ENCODE results near the gene ETV1. TPM values are rescaled to one million over a fixed set of nuclear protein-coding genes. Genes with fewer than 3 reads are reported as not detected.

The ETV1 gene
- total and polyA plus RNA-seq, 9 of the 15 experiments (the other 6 are each of a cell fraction or from before 2014, with no cell fraction given), result 7.2 to 27.4 (median 14.0) TPM

- no peaks in the 10 kb centered on the region for H4K20me1 ChIP-seq (replicated peaks; ENCODE audit: control insufficient read depth, insufficient read depth, low read length)
- H3K9me1 ChIP-seq (ENCODE audit: control insufficient read depth, insufficient read depth, low read length), result no peaks in the 10 kb centered on the region
- no peak for FAIRE-seq
- no peak for TF ChIP-seq PREB (CRISPR knock-in tag; IDR thresholded peaks at IDR 0.05)
- no peak for TF ChIP-seq ZFP91 (CRISPR knock-in tag; IDR thresholded peaks at IDR 0.05)
- TF ChIP-seq ZNF24 (IDR thresholded peaks at IDR 0.05), result peak; percentile 51; the same call in 1 of the 2 replicates
- no peak for DNase-seq (ENCODE audit: extremely low read depth in 1 of 4, low spot score in 3 of 4)
- no peak overlapping the region for H3K4me3 ChIP-seq
- H3K27ac ChIP-seq (ENCODE audit: extremely low read depth, low read depth, low read length), result no peak overlapping the region
- POLR2A ChIA-PET, result no interaction called here
- H3K4me2 ChIP-seq (ENCODE audit: insufficient read depth, low read length), result no peak overlapping the region
- H3K9ac ChIP-seq (ENCODE audit: insufficient read depth in 1 of 2, low read depth in 2 of 2, low read length in 2 of 2), result no peak overlapping the region
- CTCF ChIA-PET (ENCODE audit: low intra/inter-chr PET ratio), result no interaction called here
- ATAC-seq, result no peak
- H2AFZ ChIP-seq (ENCODE audit: low read depth, low read length), result no peak overlapping the region
- H3K4me1 ChIP-seq (replicated peaks in 1 of 2; ENCODE audit: control insufficient read depth in 2 of 2, insufficient read depth in 2 of 2, low read length in 2 of 2), result no peaks in the 10 kb centered on the region; a peak in 2 of 5 replicates
- no peaks in the 10 kb centered on the region for H3K79me2 ChIP-seq (ENCODE audit: control insufficient read depth, insufficient read depth, low read length)
- in situ Hi-C loops (cut with MboI), result no loop called here
- no TSS peak for BruUV-seq (replicated peaks)
- no peaks in the 10 kb centered on the region for H3K36me3 ChIP-seq (ENCODE audit: control insufficient read depth, insufficient read depth, low read length)
- intact Hi-C loops (cut with micrococcal nuclease), result no loop called here
- H3K9me3 ChIP-seq (replicated peaks; ENCODE audit: control insufficient read depth, insufficient read depth, low read depth, low read length), result no peaks in the 10 kb centered on the region
- WGBS (ENCODE audit: insufficient coverage, low coverage, missing lambda C conversion rate), result 80% methylated on average over 1 of the region's 1 CpG
- H3K27me3 ChIP-seq (ENCODE audit: control insufficient read depth in 2 of 2, insufficient read depth in 2 of 2, low read length in 2 of 2), result no peaks in the 10 kb centered on the region
Measured at GRCh38 chr7:13947535-13947934, 41.9 kb downstream of the ETV1 start.

GRCh38 chr7:13946181-13946580 is 43.3 kb downstream of the ETV1 start:
- no peak overlapping the region for H3K4me2 ChIP-seq (ENCODE audit: insufficient read depth, low read length)
- H3K79me2 ChIP-seq (ENCODE audit: control insufficient read depth, insufficient read depth, low read length), result no peaks in the 10 kb centered on the region
- DNase-seq (ENCODE audit: extremely low read depth in 1 of 4, low spot score in 3 of 4) (no peak), ATAC-seq (no peak), FAIRE-seq (no peak)
- no peaks in the 10 kb centered on the region for H4K20me1 ChIP-seq (replicated peaks; ENCODE audit: control insufficient read depth, insufficient read depth, low read length)
- WGBS (ENCODE audit: insufficient coverage, low coverage, missing lambda C conversion rate), result 79% methylated on average over 1 of the region's 1 CpG
- H3K4me1 ChIP-seq (replicated peaks in 1 of 2; ENCODE audit: control insufficient read depth in 2 of 2, insufficient read depth in 2 of 2, low read length in 2 of 2), result no peaks in the 10 kb centered on the region; a peak in 2 of 5 replicates
- in situ Hi-C loops (cut with MboI) (no loop called here), intact Hi-C loops (cut with micrococcal nuclease) (no loop called here)
- no peaks in the 10 kb centered on the region for H3K36me3 ChIP-seq (ENCODE audit: control insufficient read depth, insufficient read depth, low read length)
- H3K9me1 ChIP-seq (ENCODE audit: control insufficient read depth, insufficient read depth, low read length), result no peaks in the 10 kb centered on the region
- no peak overlapping the region for H3K9ac ChIP-seq (ENCODE audit: insufficient read depth in 1 of 2, low read depth in 2 of 2, low read length in 2 of 2)
- H3K4me3 ChIP-seq, result no peak overlapping the region
- TF ChIP-seq E2F4 (CRISPR knock-in tag; IDR thresholded peaks at IDR 0.05; ENCODE audit: low read depth) (no peak), ZNF347 (CRISPR knock-in tag; IDR thresholded peaks at IDR 0.05; ENCODE audit: low read depth) (no peak), NR1H2 (CRISPR knock-in tag; IDR thresholded peaks at IDR 0.05) (no peak), L3MBTL2 (IDR thresholded peaks at IDR 0.05) (no peak)
- H2AFZ ChIP-seq (ENCODE audit: low read depth, low read length), result no peak overlapping the region
- POLR2A ChIA-PET, result no interaction called here
- CTCF ChIA-PET (ENCODE audit: low intra/inter-chr PET ratio), result no interaction called here
- H3K27me3 ChIP-seq (ENCODE audit: control insufficient read depth in 2 of 2, insufficient read depth in 2 of 2, low read length in 2 of 2), result no peaks in the 10 kb centered on the region
- no peak overlapping the region for H3K27ac ChIP-seq (ENCODE audit: extremely low read depth, low read depth, low read length)
- BruUV-seq (replicated peaks), result no TSS peak
- no peaks in the 10 kb centered on the region for H3K9me3 ChIP-seq (replicated peaks; ENCODE audit: control insufficient read depth, insufficient read depth, low read depth, low read length)
